Measurements from ENCODE around the gene DAGLA. TPM values are rescaled to one million over a fixed set of nuclear protein-coding genes. Genes with fewer than 3 reads are reported as not detected.
A peak's percentile ranks its signal among the peaks of the same experiment; 100 is the strongest.

The DAGLA gene
- total and polyA plus RNA-seq, 7 donors: 0.57 to 5.1 (median 2.1) TPM

GRCh38 chr11:61680622-61681221, 531 bp downstream of the DAGLA start:
- DNase-seq: peak in 1 of 2 donors; percentile 55
- Histone ChIP-seq H3K4me1 (peaks cover 28% of the 10 kb centered on the region), H3K9me3 (no peaks in the 10 kb centered on the region), H3K27ac (peak overlapping the region; percentile 79), H3K27me3 (ENCODE audit: insufficient read depth in 3 of 3, low read length in 2 of 3) (no peaks in the 10 kb centered on the region), H3K4me3 (peak overlapping the region; percentile 70), H3K36me3 (ENCODE audit: insufficient read depth in 1 of 2, low read depth in 1 of 2) (no peaks in the 10 kb centered on the region)
- no peak for ATAC-seq
- intact Hi-C loops (cut with DNase I): loop anchor here (1.0 to 2.0 kb wide), 2 partner anchors 52 to 53 kb away; no protein-coding TSS in a partner anchor
- TF ChIP-seq CTCF (IDR thresholded peaks at IDR 0.05): no peak
- WGBS, 3 donors: 37 to 49% (median 40%) methylated on average over 29 to 30 of the region's 30 CpGs

- WGBS, 3 donors: 20 to 22% (median 21%) methylated on average over 12 of the region's 12 CpGs
- no peak for TF ChIP-seq CTCF (IDR thresholded peaks at IDR 0.05)
- Histone ChIP-seq H3K36me3 (ENCODE audit: insufficient read depth in 1 of 2, low read depth in 1 of 2) (no peaks in the 10 kb centered on the region), H3K4me1 (peaks cover 28% of the 10 kb centered on the region), H3K9me3 (no peaks in the 10 kb centered on the region), H3K27ac (peak overlapping the region; percentile 79), H3K27me3 (ENCODE audit: insufficient read depth in 3 of 3, low read length in 2 of 3) (no peaks in the 10 kb centered on the region), H3K4me3 (peak overlapping the region; percentile 38)
- peak; percentile 88 to 92 (median 90) for ATAC-seq
- intact Hi-C loops (cut with DNase I): no loop called here
- DNase-seq: peak; percentile 81 to 93
Observed at GRCh38 chr11:61682093-61682732, 2.0 kb downstream of the DAGLA start.

GRCh38 chr11:61682906-61683675, 2.9 kb downstream of the DAGLA start:
- intact Hi-C loops (cut with DNase I): no loop called here
- WGBS, 3 donors: 73 to 79% (median 79%) methylated on average over 11 of the region's 11 CpGs
- Histone ChIP-seq H3K4me1 (peaks cover 28% of the 10 kb centered on the region), H3K27me3 (ENCODE audit: insufficient read depth in 3 of 3, low read length in 2 of 3) (no peaks in the 10 kb centered on the region), H3K9me3 (no peaks in the 10 kb centered on the region), H3K4me3 (peak overlapping the region; percentile 38), H3K27ac (no peak overlapping the region), H3K36me3 (ENCODE audit: insufficient read depth in 1 of 2, low read depth in 1 of 2) (no peaks in the 10 kb centered on the region)
- TF ChIP-seq CTCF (IDR thresholded peaks at IDR 0.05): no peak
- ATAC-seq (no peak), DNase-seq (peak in 1 of 2 donors; percentile 36)

GRCh38 chr11:61683961-61684869, 4.0 kb downstream of the DAGLA start:
- peak in 1 of 2 donors; percentile 52 for DNase-seq
- Histone ChIP-seq H3K36me3 (ENCODE audit: insufficient read depth in 1 of 2, low read depth in 1 of 2) (no peaks in the 10 kb centered on the region), H3K4me3 (no peak overlapping the region), H3K4me1 (peaks cover 38% of the 10 kb centered on the region), H3K27ac (no peak overlapping the region), H3K9me3 (no peaks in the 10 kb centered on the region), H3K27me3 (ENCODE audit: insufficient read depth in 3 of 3, low read length in 2 of 3) (no peaks in the 10 kb centered on the region)
- no peak for ATAC-seq
- TF ChIP-seq CTCF (IDR thresholded peaks at IDR 0.05): no peak
- intact Hi-C loops (cut with DNase I): no loop called here
- WGBS, 3 donors: 41 to 64% (median 51%) methylated on average over 27 of the region's 27 CpGs
